Measurements from ENCODE around the gene MINK1.
A peak's percentile ranks its signal among the peaks of the same experiment; 100 is the strongest.

Gene MINK1

GRCh38 chr17:4870855-4871254 is 37.7 kb downstream of the MINK1 start:
- no peak for DNase-seq (ENCODE audit: low read depth, low spot score)

GRCh38 chr17:4872786-4873185 is 39.6 kb downstream of the MINK1 start:
- no peak for DNase-seq (ENCODE audit: low read depth, low spot score)

DNA sequence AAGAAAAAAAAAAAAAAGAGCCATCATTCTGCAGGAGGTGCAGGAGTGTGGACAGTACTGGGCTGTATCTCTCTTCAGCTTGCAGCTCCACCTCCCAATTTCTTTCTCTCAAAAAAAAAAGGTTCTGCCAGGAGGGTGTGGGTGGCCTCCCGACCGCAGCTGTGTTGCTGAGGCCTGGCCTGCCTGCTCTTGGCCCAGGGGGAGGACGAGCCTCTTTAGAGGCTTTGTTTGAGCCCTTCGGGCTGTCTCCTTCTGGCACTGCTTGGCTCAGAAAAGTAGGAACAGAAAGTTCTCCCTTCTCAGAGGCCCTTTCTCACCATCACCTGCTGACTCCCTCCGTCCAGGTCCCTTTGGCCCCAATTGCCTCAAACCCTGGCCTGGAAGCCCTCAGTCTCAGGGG is 43.9 kb downstream of the MINK1 start:
- DNase-seq (ENCODE audit: low read depth, low spot score), result no peak

- no peak for DNase-seq (ENCODE audit: low read depth, low spot score)
These were observed 46.5 kb downstream of the MINK1 start for GRCh38 chr17:4879601-4880000.

DNA sequence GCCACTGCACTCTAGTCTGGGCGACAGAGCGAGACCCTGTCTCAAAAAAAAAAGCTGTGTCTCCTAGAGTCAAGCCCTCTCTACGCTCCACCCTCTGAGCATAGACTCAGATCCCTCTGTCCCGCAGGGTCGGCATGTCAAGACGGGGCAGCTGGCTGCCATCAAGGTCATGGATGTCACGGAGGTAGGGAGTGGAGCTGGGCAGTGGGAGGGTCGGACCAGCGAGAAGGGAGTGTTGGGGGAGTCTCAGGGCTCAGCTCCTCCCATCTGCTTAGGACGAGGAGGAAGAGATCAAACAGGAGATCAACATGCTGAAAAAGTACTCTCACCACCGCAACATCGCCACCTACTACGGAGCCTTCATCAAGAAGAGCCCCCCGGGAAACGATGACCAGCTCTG is 47.7 kb downstream of the MINK1 start:
- no peak for DNase-seq (ENCODE audit: low read depth, low spot score)

DNA sequence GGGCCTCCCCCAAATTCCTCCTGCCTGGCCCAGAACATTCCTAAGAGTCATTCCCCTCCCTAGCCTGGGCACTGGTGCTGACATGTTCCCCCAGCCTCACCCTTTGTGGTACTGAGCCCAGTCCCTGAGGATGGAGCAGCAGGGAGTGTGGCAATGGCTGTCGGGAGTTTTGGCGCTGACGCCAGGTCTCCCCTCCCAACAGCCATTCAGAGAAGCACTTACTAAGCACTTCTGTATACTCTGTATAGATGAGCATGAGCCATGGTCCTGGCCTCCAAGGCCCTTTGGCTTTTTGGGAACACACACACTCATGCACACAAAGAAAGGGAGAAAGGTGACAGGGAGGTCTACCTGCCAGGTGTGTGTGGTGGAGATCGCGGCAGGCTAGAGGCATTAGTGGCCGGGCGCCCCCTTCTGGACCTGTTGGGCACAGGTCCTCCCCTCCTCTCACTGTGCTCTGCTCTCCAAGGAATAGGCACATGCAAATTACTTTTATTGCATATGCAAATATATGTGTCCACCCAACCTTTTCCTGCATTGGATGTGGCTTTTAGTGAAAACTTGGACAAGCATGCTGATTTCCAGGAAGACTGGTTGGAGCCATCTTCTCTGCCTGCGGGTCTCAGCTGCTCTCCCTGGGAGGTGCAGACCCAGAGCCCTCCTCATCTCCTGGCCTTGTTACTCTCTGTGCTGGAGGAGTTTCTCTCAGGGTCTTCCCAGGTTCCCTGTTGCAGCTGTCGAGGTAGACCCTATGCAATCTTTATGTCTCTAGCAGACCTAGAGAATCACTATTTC is 48.8 kb downstream of the MINK1 start:
- DNase-seq (ENCODE audit: low read depth, low spot score), result peak; percentile 39

DNA sequence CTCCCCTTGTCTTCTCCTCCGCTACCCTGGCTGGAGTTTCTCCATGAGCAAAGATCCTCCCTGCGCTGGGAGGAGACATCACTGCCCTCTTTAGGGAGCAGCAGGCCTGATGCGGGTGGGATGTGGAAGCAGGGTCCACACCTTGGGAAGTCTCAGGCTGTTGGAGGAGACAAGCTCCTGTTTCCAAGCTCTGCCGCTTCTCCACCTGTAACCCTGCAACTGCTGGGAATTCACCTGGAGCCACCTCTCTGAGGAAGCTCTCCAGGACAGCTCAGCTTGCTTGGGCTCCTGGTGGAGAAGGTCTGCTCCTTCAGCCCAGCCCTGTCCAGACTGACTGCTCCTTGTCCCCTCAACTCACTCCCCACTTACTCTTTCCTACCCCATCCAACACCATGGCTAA is 51.3 kb downstream of the MINK1 start:
- no peak for DNase-seq (ENCODE audit: low read depth, low spot score)

DNA sequence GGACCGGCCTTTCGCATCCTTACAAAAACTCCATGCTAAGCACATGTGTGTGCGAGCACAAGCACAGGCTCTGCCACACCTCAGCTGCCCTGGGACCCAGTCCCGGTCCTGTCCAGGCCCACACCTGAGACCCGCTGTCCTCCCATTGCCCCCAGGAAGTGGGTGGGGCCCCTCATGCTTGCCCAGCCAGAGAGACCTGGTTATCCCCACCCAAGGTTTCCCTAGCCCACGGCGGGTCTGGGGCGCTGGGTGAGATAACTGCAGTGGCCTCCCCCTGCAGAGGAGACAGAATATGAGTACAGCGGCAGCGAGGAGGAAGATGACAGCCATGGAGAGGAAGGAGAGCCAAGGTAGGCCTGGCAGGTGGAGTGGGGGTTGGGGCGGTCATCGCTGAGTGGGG is 53.7 kb downstream of the MINK1 start:
- DNase-seq (ENCODE audit: low read depth, low spot score), result no peak

- DNase-seq (ENCODE audit: low read depth, low spot score), result no peak
These were observed 54.4 kb downstream of the MINK1 start for GRCh38 chr17:4887581-4887980.

DNA sequence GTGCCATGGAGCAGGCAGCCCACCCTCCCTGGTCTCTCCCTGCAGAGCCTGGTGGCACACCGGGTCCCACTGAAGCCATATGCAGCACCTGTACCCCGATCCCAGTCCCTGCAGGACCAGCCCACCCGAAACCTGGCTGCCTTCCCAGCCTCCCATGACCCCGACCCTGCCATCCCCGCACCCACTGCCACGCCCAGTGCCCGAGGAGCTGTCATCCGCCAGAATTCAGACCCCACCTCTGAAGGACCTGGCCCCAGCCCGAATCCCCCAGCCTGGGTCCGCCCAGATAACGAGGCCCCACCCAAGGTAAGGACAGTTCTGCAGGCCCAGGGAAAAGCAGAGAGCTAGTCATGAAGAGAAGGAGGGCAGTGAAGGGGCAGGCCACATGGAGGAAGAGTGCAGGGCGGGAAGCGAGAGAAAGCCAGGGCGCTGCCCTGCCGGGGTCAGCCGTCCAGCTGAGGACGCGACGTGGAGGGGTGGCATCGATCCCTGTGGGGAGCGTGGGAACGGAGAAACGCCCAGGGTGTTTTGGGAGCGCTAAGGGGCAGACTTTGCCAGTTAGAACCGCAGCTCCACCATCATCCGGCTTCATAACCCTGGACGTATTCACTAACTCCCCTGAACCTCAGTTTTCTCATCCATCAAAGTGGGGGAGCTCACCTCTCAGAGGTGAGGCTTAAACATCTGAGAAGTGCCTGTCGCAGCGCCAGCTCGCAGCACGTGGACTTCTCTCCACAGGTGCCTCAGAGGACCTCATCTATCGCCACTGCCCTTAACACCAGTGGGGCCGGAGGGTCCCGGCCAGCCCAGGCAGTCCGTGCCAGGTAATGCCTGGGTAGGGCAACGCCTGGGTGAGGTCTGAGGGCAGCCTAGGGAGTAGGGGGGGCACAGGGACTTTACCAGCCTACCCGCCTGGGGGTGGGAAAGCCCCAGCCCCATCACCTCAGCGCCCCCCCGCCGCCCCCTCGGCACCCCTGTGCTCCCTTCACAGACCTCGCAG is 58.6 kb downstream of the MINK1 start:
- no peak for DNase-seq (ENCODE audit: low read depth, low spot score)

DNA sequence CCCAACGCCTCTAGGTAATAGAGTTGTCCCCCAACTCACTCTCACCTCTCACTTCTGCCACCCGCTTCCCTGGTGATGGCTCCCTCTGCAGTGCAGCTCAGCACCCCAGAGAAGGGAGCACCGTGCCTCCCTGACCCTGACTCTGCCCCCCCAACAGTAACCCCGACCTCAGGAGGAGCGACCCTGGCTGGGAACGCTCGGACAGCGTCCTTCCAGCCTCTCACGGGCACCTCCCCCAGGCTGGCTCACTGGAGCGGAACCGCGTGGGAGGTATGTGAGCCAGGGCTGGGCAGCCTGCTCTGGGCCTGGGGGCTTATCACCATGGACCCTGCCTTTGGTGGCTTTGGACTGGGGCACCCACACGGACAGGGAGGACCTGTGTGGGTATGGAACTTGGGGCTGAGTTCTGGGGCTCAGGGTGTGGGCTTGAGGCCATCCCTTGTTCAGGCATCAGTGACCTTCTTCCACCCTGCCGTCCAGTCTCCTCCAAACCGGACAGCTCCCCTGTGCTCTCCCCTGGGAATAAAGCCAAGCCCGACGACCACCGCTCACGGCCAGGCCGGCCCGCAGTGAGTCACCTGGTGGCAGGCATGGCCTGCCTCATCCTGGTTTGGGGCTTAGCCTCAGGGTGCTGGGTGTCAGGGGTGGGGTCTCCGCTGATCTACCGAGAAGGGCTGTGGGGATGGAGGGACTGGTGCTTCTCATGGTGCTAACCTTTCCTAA is 59.5 kb downstream of the MINK1 start:
- DNase-seq (ENCODE audit: low read depth, low spot score), result no peak

DNA sequence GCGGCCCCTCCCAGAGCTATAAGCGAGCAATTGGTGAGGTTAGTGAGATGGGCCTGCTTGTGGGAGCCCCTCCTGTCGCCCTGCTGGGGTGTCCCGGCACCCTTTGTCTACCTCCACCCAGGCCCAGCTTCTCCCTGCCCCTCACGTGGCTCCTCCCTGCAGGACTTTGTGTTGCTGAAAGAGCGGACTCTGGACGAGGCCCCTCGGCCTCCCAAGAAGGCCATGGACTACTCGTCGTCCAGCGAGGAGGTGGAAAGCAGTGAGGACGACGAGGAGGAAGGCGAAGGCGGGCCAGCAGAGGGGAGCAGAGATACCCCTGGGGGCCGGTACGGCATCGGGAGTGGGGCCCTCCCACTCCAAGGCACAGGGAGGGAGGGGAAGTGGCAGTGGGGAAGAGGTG is 60.1 kb downstream of the MINK1 start:
- DNase-seq (ENCODE audit: low read depth, low spot score), result no peak

GRCh38 chr17:4893721-4894560 is 60.8 kb downstream of the MINK1 start:
- no peak for DNase-seq (ENCODE audit: low read depth, low spot score)

- DNase-seq (ENCODE audit: low read depth, low spot score), result no peak
These were observed 62.0 kb downstream of the MINK1 start for GRCh38 chr17:4895121-4895520.

DNA sequence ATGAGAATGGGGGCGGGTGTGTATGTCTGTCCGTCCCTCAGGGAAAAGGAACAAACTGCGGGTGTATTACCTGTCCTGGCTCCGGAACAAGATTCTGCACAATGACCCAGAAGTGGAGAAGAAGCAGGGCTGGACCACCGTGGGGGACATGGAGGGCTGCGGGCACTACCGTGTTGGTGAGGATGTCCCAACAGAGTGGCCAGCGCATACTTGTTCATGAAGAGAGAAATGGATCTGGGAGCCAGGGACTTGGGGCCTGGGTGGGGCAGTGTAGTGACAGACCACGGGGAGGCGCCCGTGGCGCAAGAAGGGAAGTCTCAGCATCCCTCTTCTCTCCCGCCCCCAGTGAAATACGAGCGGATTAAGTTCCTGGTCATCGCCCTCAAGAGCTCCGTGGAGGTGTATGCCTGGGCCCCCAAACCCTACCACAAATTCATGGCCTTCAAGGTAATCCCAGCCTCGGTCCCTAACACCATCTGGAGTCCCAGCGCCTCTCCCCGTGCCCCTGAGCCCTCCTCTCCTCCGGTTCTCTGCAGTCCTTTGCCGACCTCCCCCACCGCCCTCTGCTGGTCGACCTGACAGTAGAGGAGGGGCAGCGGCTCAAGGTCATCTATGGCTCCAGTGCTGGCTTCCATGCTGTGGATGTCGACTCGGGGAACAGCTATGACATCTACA is 62.7 kb downstream of the MINK1 start:
- DNase-seq (ENCODE audit: low read depth, low spot score), result no peak

- no peak for DNase-seq (ENCODE audit: low read depth, low spot score)
These were observed 63.4 kb downstream of the MINK1 start for GRCh38 chr17:4896332-4897197.

DNA sequence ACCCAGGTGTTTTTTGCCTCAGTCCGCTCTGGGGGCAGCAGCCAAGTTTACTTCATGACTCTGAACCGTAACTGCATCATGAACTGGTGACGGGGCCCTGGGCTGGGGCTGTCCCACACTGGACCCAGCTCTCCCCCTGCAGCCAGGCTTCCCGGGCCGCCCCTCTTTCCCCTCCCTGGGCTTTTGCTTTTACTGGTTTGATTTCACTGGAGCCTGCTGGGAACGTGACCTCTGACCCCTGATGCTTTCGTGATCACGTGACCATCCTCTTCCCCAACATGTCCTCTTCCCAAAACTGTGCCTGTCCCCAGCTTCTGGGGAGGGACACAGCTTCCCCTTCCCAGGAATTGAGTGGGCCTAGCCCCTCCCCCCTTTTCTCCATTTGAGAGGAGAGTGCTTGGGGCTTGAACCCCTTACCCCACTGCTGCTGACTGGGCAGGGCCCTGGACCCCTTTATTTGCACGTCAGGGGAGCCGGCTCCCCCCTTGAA is 64.1 kb downstream of the MINK1 start:
- DNase-seq (ENCODE audit: low read depth, low spot score), result no peak

DNA sequence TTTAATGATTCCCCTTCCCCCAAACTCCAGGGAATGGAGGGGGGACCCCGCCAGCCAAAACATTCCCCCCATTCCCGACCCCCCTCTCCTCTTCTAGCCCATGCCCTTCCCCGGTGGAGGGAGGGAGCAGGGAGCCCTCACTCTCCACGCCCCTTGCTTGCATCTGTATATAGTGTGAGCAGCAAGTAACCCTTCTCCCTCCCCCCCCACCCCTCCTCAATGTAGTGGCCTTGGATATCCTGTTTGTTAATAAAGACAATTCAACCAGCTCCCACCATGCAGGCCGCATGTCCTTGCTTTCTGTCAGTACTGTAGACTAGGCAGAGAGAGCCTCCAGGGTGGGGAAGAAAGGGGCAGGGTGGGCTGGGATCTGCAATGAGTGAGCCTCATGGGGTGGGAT is 64.6 kb downstream of the MINK1 start:
- no peak for DNase-seq (ENCODE audit: low read depth, low spot score)

DNA sequence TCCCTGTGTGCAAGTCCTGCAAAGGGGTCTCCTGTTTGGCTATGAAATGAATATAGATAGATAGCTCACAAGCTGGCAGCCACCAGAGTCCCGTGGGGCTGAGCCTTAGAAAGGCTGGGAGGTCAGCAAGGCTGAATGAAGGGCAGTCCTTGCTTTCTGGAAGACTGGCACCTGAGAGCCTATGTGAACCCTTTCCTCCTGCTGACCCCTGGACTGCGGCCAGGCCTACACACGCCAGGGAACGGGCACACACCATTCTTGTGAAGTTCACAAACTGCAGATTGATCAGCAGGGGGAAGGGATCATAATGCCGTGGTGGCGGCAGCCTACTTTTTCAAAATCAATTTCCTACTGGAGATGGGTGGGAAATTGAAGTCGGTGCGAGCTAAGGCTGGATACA is 65.2 kb downstream of the MINK1 start:
- no peak for DNase-seq (ENCODE audit: low read depth, low spot score)

All from activated CD4-positive, CD25-positive, alpha-beta regulatory T cell treated with anti-CD3 and anti-CD28 coated beads, Interleukin-2, amount 50 U/mL, for 16 hours (primary cell).